ENCODE measurements around the gene ELF4. TPM values are rescaled to one million over a fixed set of nuclear protein-coding genes. Genes with fewer than 3 reads are reported as not detected.

ELF4 gene
- total RNA-seq, 1 experiment from 2014 or later = 6.3 TPM

GRCh38 chrX:130032552-130032951, 77.7 kb downstream of the ELF4 start:
- no peaks in the 10 kb centered on the region; the same call in 1 of the 2 replicates for H3K36me3 ChIP-seq
- no peaks in the 10 kb centered on the region for H3K9me3 ChIP-seq
- H3K27me3 ChIP-seq = no peaks in the 10 kb centered on the region
- H3K4me3 ChIP-seq = no peak overlapping the region
- no peak for DNase-seq

GRCh38 chrX:130030826-130031225, 79.5 kb downstream of the ELF4 start:
- no peaks in the 10 kb centered on the region; the same call in 1 of the 2 replicates for H3K36me3 ChIP-seq
- no peaks in the 10 kb centered on the region for H3K27me3 ChIP-seq
- no peaks in the 10 kb centered on the region for H3K9me3 ChIP-seq
- no peak overlapping the region for H3K4me3 ChIP-seq
- DNase-seq = no peak

- Histone ChIP-seq H3K4me3 (no peak overlapping the region), H3K27me3 (no peaks in the 10 kb centered on the region), H3K9me3 (no peaks in the 10 kb centered on the region), H3K36me3 (no peaks in the 10 kb centered on the region; the same call in 1 of the 2 replicates)
- peak; percentile 5 for DNase-seq
These were observed 82.1 kb downstream of the ELF4 start for GRCh38 chrX:130028196-130028595.

- no peaks in the 10 kb centered on the region for H3K9me3 ChIP-seq
- no peak for DNase-seq
- H3K4me3 ChIP-seq = no peak overlapping the region
- no peaks in the 10 kb centered on the region for H3K27me3 ChIP-seq
- no peaks in the 10 kb centered on the region; the same call in 1 of the 2 replicates for H3K36me3 ChIP-seq
These were observed 82.7 kb downstream of the ELF4 start for GRCh38 chrX:130027569-130027968.

- H3K27me3 ChIP-seq = no peaks in the 10 kb centered on the region
- H3K9me3 ChIP-seq = no peaks in the 10 kb centered on the region
- no peaks in the 10 kb centered on the region; the same call in 1 of the 2 replicates for H3K36me3 ChIP-seq
- DNase-seq = no peak
- H3K4me3 ChIP-seq = no peak overlapping the region
These were observed 85.0 kb downstream of the ELF4 start for GRCh38 chrX:130025256-130025655.

- Histone ChIP-seq H3K4me3 (no peak overlapping the region), H3K36me3 (no peaks in the 10 kb centered on the region; the same call in 1 of the 2 replicates), H3K27me3 (no peaks in the 10 kb centered on the region), H3K9me3 (no peaks in the 10 kb centered on the region)
- peak; percentile 6 for DNase-seq
These were observed 86.2 kb downstream of the ELF4 start for GRCh38 chrX:130024127-130024526.

- Histone ChIP-seq H3K27me3 (no peaks in the 10 kb centered on the region), H3K36me3 (no peaks in the 10 kb centered on the region), H3K4me3 (no peak overlapping the region), H3K9me3 (no peaks in the 10 kb centered on the region)
- no peak for DNase-seq
These were observed 89.5 kb downstream of the ELF4 start for GRCh38 chrX:130020661-130021324.

GRCh38 chrX:130018143-130018542, 92.2 kb downstream of the ELF4 start:
- DNase-seq = no peak
- Histone ChIP-seq H3K27me3 (no peaks in the 10 kb centered on the region), H3K36me3 (no peaks in the 10 kb centered on the region), H3K4me3 (no peak overlapping the region), H3K9me3 (no peaks in the 10 kb centered on the region)

- Histone ChIP-seq H3K4me3 (no peak overlapping the region), H3K27me3 (no peaks in the 10 kb centered on the region), H3K9me3 (no peaks in the 10 kb centered on the region), H3K36me3 (no peaks in the 10 kb centered on the region)
- no peak for DNase-seq
These were observed 95.1 kb downstream of the ELF4 start for GRCh38 chrX:130015181-130015580.

Other genes starting within 250 kb of the ELF4 start
- 15.0 and 15.3 TPM in 2 replicates for gene UTP14A, start 204.3 kb downstream of the ELF4 start, total RNA-seq (2014; rRNA removed; shearing (Covaris generic); ENCODE audit: low replicate concordance)
- 0.13 and 0.39 TPM in 2 replicates for gene BCORL1, start 127.9 kb downstream of the ELF4 start, total RNA-seq (2014; rRNA removed; shearing (Covaris generic); ENCODE audit: low replicate concordance)
- gene AIFM1, start 55.3 kb upstream of the ELF4 start, total RNA-seq (2014; rRNA removed; shearing (Covaris generic); ENCODE audit: low replicate concordance) = 44.3 and 69.8 TPM in 2 replicates
- gene RAB33A, start 61.5 kb upstream of the ELF4 start, total RNA-seq (2014; rRNA removed; shearing (Covaris generic); ENCODE audit: low replicate concordance) = not detected in 2 replicates
- gene ZNF280C, start 158.4 kb upstream of the ELF4 start, total RNA-seq (2014; rRNA removed; shearing (Covaris generic); ENCODE audit: low replicate concordance) = 1.3 and 4.9 TPM in 2 replicates
- 4.9 and 10.0 TPM in 2 replicates for gene SLC25A14, start 229.4 kb upstream of the ELF4 start, total RNA-seq (2014; rRNA removed; shearing (Covaris generic); ENCODE audit: low replicate concordance)

Measured in MG63 (cell line).